Measurements from ENCODE around the gene BTG4. TPM values are rescaled to one million over a fixed set of nuclear protein-coding genes. Genes with fewer than 3 reads are reported as not detected.

The BTG4 gene
- total RNA-seq, 1 donor: 0.36 TPM

DNA sequence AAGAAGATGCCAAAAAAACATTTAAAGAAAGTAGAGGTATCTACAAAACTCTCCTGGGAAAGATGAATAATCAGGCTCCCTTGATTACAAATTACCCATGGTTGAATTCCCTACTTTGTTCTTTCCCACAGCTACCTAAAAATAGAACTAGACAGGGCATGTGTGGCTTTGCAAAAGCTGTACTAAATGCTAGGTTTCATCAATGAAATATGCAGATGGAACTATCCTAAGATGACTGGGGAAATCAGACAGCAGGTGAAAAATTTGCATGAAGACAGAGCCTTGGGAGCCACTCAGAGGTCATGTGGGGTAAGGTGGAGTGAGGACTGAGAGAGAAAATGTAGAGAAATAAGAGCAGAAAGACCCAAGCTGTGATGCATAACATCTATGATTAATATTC lies 43.1 kb upstream of the BTG4 start:
- peak; percentile 36 for DNase-seq (ENCODE audit: low read depth)
- TF ChIP-seq, protein P1, sequence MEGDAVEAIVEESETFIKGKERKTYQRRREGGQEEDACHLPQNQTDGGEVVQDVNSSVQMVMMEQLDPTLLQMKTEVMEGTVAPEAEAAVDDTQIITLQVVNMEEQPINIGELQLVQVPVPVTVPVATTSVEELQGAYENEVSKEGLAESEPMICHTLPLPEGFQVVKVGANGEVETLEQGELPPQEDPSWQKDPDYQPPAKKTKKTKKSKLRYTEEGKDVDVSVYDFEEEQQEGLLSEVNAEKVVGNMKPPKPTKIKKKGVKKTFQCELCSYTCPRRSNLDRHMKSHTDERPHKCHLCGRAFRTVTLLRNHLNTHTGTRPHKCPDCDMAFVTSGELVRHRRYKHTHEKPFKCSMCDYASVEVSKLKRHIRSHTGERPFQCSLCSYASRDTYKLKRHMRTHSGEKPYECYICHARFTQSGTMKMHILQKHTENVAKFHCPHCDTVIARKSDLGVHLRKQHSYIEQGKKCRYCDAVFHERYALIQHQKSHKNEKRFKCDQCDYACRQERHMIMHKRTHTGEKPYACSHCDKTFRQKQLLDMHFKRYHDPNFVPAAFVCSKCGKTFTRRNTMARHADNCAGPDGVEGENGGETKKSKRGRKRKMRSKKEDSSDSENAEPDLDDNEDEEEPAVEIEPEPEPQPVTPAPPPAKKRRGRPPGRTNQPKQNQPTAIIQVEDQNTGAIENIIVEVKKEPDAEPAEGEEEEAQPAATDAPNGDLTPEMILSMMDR (IDR thresholded peaks at IDR 0.05; ENCODE audit: insufficient read depth, low read length): no peak

DNA sequence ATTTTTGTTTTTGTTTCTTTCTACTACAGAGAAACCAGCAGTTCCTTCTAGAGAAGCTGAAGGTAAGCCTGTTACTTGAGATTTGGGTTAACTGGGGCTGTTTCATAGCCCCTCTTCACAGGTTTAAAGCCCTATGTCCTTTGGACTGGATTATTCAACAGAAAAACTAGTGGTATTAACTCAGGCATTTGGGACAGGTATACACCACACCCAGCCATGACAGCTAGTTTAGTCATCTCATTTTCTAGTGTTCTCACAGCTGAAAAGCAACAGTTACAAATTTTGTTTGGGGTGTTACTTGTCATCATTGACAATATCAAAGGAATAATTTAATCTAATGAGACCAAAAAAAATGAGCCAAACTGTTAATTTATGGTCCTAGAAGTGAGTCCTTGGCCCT lies 42.3 kb upstream of the BTG4 start:
- TF ChIP-seq, protein P1 (IDR thresholded peaks at IDR 0.05; ENCODE audit: insufficient read depth, low read length): no peak
- DNase-seq (ENCODE audit: low read depth): no peak
- no peak overlapping the region for H3K4me3 ChIP-seq (ENCODE audit: low read depth, low read length)

More for the DNA sequence above, 43.1 kb upstream of the BTG4 start:
- no peak overlapping the region for H3K4me3 ChIP-seq (ENCODE audit: low read depth, low read length)

DNA sequence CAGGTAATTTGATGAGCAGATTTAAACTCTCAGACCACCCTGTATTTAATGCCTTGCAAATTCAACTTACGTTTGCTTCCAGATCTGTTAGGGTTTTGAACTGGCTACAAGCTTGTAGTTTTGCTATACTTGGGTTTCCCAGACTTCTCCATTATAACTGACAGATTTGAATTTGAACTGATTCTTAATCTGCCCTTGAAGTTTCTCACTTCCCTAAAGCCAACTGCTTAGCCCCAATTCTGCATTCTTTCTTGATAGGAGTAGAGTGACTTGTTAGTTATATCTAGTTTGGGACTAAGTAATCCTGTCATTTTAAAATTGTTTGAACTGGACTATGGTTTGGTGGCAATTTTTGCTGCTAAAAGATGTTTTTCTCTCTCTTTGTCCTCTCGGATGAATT lies 38.1 kb upstream of the BTG4 start:
- TF ChIP-seq, protein P1 (IDR thresholded peaks at IDR 0.05; ENCODE audit: insufficient read depth, low read length): no peak
- no peak for DNase-seq (ENCODE audit: low read depth)
- H3K4me3 ChIP-seq (ENCODE audit: low read depth, low read length): no peak overlapping the region

DNA sequence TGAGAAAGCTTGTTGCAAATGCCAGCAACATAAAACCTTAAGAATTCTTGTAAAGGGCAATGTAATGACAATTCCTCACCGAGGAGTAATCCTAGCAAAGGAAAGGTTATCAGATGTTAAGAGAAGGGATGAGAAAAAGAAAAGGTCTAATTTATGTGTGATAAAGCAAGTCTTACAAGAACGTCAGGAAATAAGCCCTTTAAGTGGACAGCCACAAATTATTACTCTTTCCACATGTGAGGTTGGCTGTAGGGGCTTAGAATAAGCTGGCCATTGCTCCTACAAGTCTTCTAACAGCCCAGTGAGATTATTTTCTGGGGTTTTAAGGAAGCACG lies 37.6 kb upstream of the BTG4 start:
- no peak overlapping the region for H3K4me3 ChIP-seq (ENCODE audit: low read depth, low read length)
- TF ChIP-seq, protein P1 (IDR thresholded peaks at IDR 0.05; ENCODE audit: insufficient read depth, low read length): no peak
- DNase-seq (ENCODE audit: low read depth): no peak

DNA sequence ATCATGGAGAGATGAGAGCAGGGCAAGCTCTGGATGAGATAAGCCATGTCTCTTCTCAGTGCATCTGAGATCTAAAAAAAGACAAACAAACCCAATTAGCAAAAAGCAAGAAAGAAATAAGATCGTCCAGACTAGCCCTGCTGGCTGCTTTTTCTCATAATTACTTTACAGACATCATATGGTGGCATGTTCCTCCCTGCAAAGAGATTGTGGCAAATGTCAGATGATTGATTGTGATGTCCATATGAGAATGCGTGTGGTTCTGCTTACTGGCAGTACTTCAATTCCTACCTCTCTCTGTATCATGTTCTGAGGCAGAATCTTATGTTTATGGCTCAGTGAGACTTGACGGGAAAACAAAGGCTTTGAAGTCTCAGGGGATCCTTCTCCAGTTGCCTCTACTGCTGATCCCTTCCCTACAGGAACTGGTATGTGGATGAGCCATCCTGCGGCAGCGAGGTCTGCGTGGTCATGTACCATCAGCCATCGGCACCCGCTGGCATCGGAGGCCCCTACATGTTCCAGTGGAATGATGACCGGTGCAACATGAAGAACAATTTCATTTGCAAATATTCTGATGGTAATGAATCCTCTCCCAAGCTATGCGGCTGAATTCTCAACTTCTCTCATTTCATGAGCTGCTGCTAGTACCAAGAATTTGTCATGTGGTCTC lies 37.1 kb upstream of the BTG4 start:
- DNase-seq (ENCODE audit: low read depth): no peak
- TF ChIP-seq, protein P1 (IDR thresholded peaks at IDR 0.05; ENCODE audit: insufficient read depth, low read length): no peak

DNA sequence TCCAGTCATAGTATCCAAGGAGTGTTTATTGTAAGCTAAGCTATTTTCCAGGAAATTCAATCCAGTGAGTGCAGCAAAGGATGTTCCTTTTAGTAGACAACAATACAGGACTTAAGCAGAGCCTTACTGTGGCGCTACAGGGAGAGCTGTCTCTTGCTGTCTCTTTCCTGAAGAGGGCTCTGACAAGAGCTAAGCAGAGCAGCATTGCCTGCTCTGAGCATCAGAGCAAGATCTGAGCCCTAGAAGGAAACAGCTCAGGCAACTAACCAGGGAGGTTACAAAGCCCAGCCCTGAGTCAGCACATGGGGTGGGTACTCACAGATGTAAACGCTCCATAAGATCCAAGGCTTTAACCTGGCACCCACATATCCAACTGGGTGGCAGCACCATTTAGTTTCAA lies 36.3 kb upstream of the BTG4 start:
- no peak overlapping the region for H3K4me3 ChIP-seq (ENCODE audit: low read depth, low read length)
- no peak for DNase-seq (ENCODE audit: low read depth)
- TF ChIP-seq, protein P1 (IDR thresholded peaks at IDR 0.05; ENCODE audit: insufficient read depth, low read length): no peak

More for the DNA sequence above, 37.1 kb upstream of the BTG4 start:
- no peak overlapping the region for H3K4me3 ChIP-seq (ENCODE audit: low read depth, low read length)
